IMR-90 (cell line): Measurements from ENCODE around the gene POLRMT. TPM values are rescaled to one million over a fixed set of nuclear protein-coding genes. Genes with fewer than 3 reads are reported as not detected.

Experiments used
- ATAC-seq: fragments of 200-7000 bp; cut with Tn5 transposase; 2 replicates; pipeline ENCODE4 v1.9.1; 2020; ENCODE audit warnings: low read depth, mild to moderate bottlenecking, moderate library complexity
- BruUV-seq: library from RNA; stranded (reverse); fragments of 400-500 nt; replicated peaks from 2 replicates; lab custom pipeline; 2021; lab: Mats Ljungman, UMichigan
- CTCF ChIA-PET: fragments of 300-600 bp; formaldehyde crosslinking; extraction: SDS; loops from one replicate; lab custom pipeline; 2021; ENCODE audit warnings: antibody characterized with exemption; lab: Yijun Ruan, JAX
- POLR2A ChIA-PET: fragments of 300-600 bp; sonication (Branson Sonifier 250); formaldehyde crosslinking; loops from one replicate; lab custom pipeline; 2022; ENCODE audit warnings: antibody characterized with exemption; ENCODE audit not compliant: unreplicated experiment; lab: Charles Lee
- DNase-seq: peaks from one replicate; pipeline ENCODE4 v3.0.0; 2013
- H2AFZ ChIP-seq: replicated peaks from 2 replicates; pipeline ENCODE3; 2013; ENCODE audit warnings: low read length, mild to moderate bottlenecking; ENCODE audit not compliant: poor library complexity
- H2AK5ac ChIP-seq: 2 replicates; pipeline ENCODE4 v1.6.1; 2013; ENCODE audit warnings: low read depth, low read length, inconsistent platforms
- H2AK9ac ChIP-seq: replicated peaks from 2 replicates; pipeline ENCODE3; 2013; ENCODE audit warnings: mild to moderate bottlenecking, low read depth, low read length, moderate library complexity; ENCODE audit not compliant: poor library complexity
- H2BK120ac ChIP-seq: 2 replicates; pipeline ENCODE4 v1.6.1; 2013; ENCODE audit warnings: low read depth, low read length, inconsistent platforms
- H2BK15ac ChIP-seq: 3 replicates; pipeline ENCODE4 v1.6.1; 2013; ENCODE audit warnings: low read depth, low read length, inconsistent platforms
- H2BK20ac ChIP-seq: 2 replicates; pipeline ENCODE4 v1.6.1; 2013; ENCODE audit warnings: low read depth, mild to moderate bottlenecking, inconsistent platforms, low read length, moderate library complexity
- H2BK5ac ChIP-seq: 2 replicates; pipeline ENCODE4 v1.6.1; 2013; ENCODE audit warnings: mild to moderate bottlenecking, low read depth, low read length, inconsistent platforms; ENCODE audit not compliant: poor library complexity, severe bottlenecking
- H3K14ac ChIP-seq: replicated peaks from 2 replicates; pipeline ENCODE4 v1.6.1; 2013; ENCODE audit warnings: low read depth, low read length, inconsistent platforms
- H3K18ac ChIP-seq: 2 replicates; pipeline ENCODE4 v1.6.1; 2013; ENCODE audit warnings: low read depth, low read length, control low read depth
- H3K23ac ChIP-seq: 2 replicates; pipeline ENCODE4 v1.6.1; 2013; ENCODE audit warnings: low read depth, low read length, inconsistent platforms
- H3K27ac ChIP-seq: 2 replicates; pipeline ENCODE4 v1.5.1; 2013; ENCODE audit warnings: mild to moderate bottlenecking, control low read depth, low read length; ENCODE audit not compliant: insufficient read depth
- H3K27me3 ChIP-seq: 2 replicates; pipeline ENCODE4 v1.6.1; 2013; ENCODE audit warnings: low read length; ENCODE audit not compliant: control insufficient read depth, insufficient read depth
- H3K36me3 ChIP-seq: 2 replicates; pipeline ENCODE4 v1.6.1; 2013; ENCODE audit warnings: low read length, mixed read lengths; ENCODE audit not compliant: control insufficient read depth, insufficient read depth
- H3K4ac ChIP-seq: 2 replicates; pipeline ENCODE4 v1.6.1; 2013; ENCODE audit warnings: low read depth, low read length, inconsistent platforms
- H3K4me1 ChIP-seq: 2 replicates; pipeline ENCODE4 v1.6.1; 2013; ENCODE audit warnings: low read length, mixed read lengths; ENCODE audit not compliant: control insufficient read depth, insufficient read depth
- H3K4me2 ChIP-seq: 2 replicates; pipeline ENCODE4 v1.6.1; 2013; ENCODE audit warnings: low read depth, mild to moderate bottlenecking, control low read depth, low read length, moderate library complexity
- H3K4me3 ChIP-seq: 2 replicates; pipeline ENCODE4 v1.5.1; 2013; ENCODE audit warnings: low read depth, mild to moderate bottlenecking, control low read depth, low read length, moderate library complexity; ENCODE audit not compliant: insufficient read depth
- H3K56ac ChIP-seq: 2 replicates; pipeline ENCODE4 v1.6.1; 2013; ENCODE audit warnings: low read length, inconsistent platforms; ENCODE audit not compliant: insufficient read depth; ENCODE audit errors: extremely low read depth
- H3K79me1 ChIP-seq, 2 experiments: 2 replicates each; pipeline ENCODE4 v1.6.1; 2013; ENCODE audit warnings: low read length in 2 of 2, inconsistent platforms in 1 of 2, low read depth in 1 of 2
- H3K9ac ChIP-seq: 2 replicates; pipeline ENCODE4 v1.6.1; 2013; ENCODE audit warnings: low read depth, low read length, control low read depth
- H3K9me1 ChIP-seq: 2 replicates; pipeline ENCODE4 v1.6.1; 2013; ENCODE audit warnings: low read length, inconsistent platforms; ENCODE audit not compliant: insufficient read depth
- H3K9me3 ChIP-seq: 2 replicates; pipeline ENCODE4 v1.6.1; 2013; ENCODE audit warnings: low read length; ENCODE audit not compliant: control insufficient read depth, insufficient read depth
- H4K20me1 ChIP-seq: 2 replicates; pipeline ENCODE4 v1.6.1; 2013; ENCODE audit warnings: low read length, inconsistent platforms; ENCODE audit not compliant: insufficient read depth
- H4K5ac ChIP-seq: 2 replicates; pipeline ENCODE4 v1.6.1; 2013; ENCODE audit warnings: mild to moderate bottlenecking, low read depth, low read length, control low read depth
- H4K8ac ChIP-seq, 2 experiments: 2 replicates each; pipeline ENCODE4 v1.6.1; 2013; ENCODE audit warnings: low read depth in 2 of 2, low read length in 2 of 2, control low read depth in 1 of 2, inconsistent platforms in 1 of 2
- H4K91ac ChIP-seq: 2 replicates; pipeline ENCODE4 v1.6.1; 2013; ENCODE audit warnings: low read depth, low read length, inconsistent platforms; ENCODE audit not compliant: insufficient read depth
- BHLHE40 ChIP-seq: fragments of 150-350 bp; IDR thresholded peaks from 2 replicates; pipeline ENCODE4 v1.6.1; 2016; ENCODE audit warnings: mild to moderate bottlenecking, low read depth, low read length
- MAZ ChIP-seq: IDR thresholded peaks from 2 replicates; pipeline ENCODE4 v1.6.1; 2012; ENCODE audit warnings: low read depth, mild to moderate bottlenecking, low read length, improper control_type of control experiment, moderate library complexity, borderline replicate concordance
- RCOR1 ChIP-seq: IDR thresholded peaks from 2 replicates; pipeline ENCODE4 v1.6.1; 2012; ENCODE audit warnings: mild to moderate bottlenecking, low read length, improper control_type of control experiment; ENCODE audit not compliant: insufficient replicate concordance
- WGBS, 2 experiments: methylation state at CpG; one replicate each; pipeline versions ENCODE4 v1.1.5 to v1.1.7; 2013; ENCODE audit warnings: missing lambda C conversion rate in 2 of 2; ENCODE audit not compliant: insufficient read length in 1 of 2; ENCODE audit errors: extremely low coverage in 2 of 2; 5-methylcytosine and 5-hydroxymethylcytosine counted together
- dilution Hi-C: fragments of 300-500 bp; cut with HindIII; formaldehyde crosslinking; loops from one replicate; pipeline ENCODE4 v1.14.3; 2018; ENCODE audit warnings: low sequenced_read_pairs; ENCODE audit not compliant: unreplicated experiment
- in situ Hi-C: fragments of 300-500 bp; cut with MboI; formaldehyde crosslinking; loops from 3 replicates; pipeline ENCODE4 v1.14.3; 2019; ENCODE audit warnings: low sequenced_read_pairs, inconsistent platforms, mixed read lengths
- intact Hi-C: fragments of 100-400 bp; cut with micrococcal nuclease; formaldehyde crosslinking; loops from 2 replicates; pipeline ENCODE4 v1.10.0; 2022
- polyA plus RNA-seq, 3 experiments: library from polyadenylated mRNA; depleted of rRNA; stranded (reverse); fragments of >200 nt; gene quantifications; 2 replicates each; pipeline ENCODE4 v1.2.3, GENCODE V29; 2012; ENCODE audit warnings: low replicate concordance in 1 of 3
- total RNA-seq: library from RNA; depleted of rRNA; stranded (reverse); fragments of >200 nt; gene quantifications from 2 replicates; pipeline ENCODE4 v1.2.3, GENCODE V29; 2012

POLRMT gene
- total and polyA plus RNA-seq, 2 of the 4 experiments (the other 2 are of a cell fraction) = 9.9 to 29.6 TPM

DNA sequence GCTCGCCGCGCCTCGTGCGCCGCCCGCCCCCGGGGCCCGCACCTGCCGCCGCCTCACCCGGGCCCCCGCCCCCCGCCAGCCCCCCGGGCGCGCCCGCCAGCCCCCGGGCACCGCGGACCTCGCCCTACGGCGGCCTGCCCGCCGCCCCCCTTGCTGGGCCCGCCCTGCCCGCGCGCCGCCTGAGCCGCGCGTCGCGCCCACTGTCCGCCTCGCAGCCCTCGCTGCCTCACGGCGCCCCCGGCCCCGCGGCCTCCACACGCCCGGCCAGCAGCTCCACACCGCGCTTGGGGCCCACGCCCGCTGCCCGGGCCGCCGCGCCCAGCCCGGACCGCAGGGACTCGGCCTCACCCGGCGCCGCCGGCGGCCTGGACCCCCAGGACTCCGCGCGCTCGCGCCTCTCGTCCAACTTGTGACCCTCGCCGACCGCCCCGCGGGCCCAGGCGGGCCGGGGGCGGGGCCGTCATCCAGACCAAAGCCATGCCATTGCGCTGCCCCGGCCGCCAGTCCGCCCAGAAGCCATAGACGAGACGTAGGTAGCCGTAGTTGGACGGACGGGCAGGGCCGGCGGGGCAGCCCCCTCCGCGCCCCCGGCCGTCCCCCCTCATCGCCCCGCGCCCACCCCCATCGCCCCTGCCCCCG lies 17.2 kb downstream of the POLRMT start:
- no TSS peak for BruUV-seq
- Histone ChIP-seq H2AFZ (no peak overlapping the region), H2BK15ac (no peak overlapping the region), H2BK5ac (no peak overlapping the region), H2BK20ac (no peak overlapping the region), H3K18ac (no peak overlapping the region), H4K91ac (no peak overlapping the region), H2BK120ac (no peak overlapping the region), H3K36me3 (peaks cover 29% of the 10 kb centered on the region), H3K79me1 (no peaks in the 10 kb centered on the region), H4K8ac (no peak overlapping the region), H3K4me1 (peaks cover 4% of the 10 kb centered on the region), H3K9ac (no peak overlapping the region), H3K9me1 (peaks cover 4% of the 10 kb centered on the region), H3K9me3 (no peaks in the 10 kb centered on the region), H3K27ac (no peak overlapping the region), H3K56ac (no peak overlapping the region), H3K27me3 (no peaks in the 10 kb centered on the region; the same call in 1 of the 2 replicates), H3K4me3 (no peak overlapping the region), H3K4me2 (no peak overlapping the region), H3K23ac (no peak overlapping the region), H3K14ac (no peak overlapping the region), H4K20me1 (peaks cover 8% of the 10 kb centered on the region), H4K5ac (no peak overlapping the region), H2AK9ac (no peak overlapping the region), H2AK5ac (no peak overlapping the region), H3K4ac (no peak overlapping the region)
- ChIA-PET POLR2A (no interaction called here), CTCF (no interaction called here)
- TF ChIP-seq RCOR1 = no peak
- TF ChIP-seq BHLHE40 = no peak
- no peak for TF ChIP-seq MAZ
- 12% methylated on average over 44 of the region's 97 CpGs; no CpG with 5 or more reads in 1 of the 2 experiments for WGBS, 2 experiments
- intact Hi-C loops = no loop called here
- no peak for ATAC-seq
- in situ Hi-C loops = no loop called here
- no peak for DNase-seq
- dilution Hi-C loops = no loop called here
